ENCODE data around the gene CAMSAP2. TPM values are rescaled to one million over a fixed set of nuclear protein-coding genes. Genes with fewer than 3 reads are reported as not detected.

Gene CAMSAP2
- total RNA-seq, 1 experiment from 2014 or later, result 25.0 TPM

DNA sequence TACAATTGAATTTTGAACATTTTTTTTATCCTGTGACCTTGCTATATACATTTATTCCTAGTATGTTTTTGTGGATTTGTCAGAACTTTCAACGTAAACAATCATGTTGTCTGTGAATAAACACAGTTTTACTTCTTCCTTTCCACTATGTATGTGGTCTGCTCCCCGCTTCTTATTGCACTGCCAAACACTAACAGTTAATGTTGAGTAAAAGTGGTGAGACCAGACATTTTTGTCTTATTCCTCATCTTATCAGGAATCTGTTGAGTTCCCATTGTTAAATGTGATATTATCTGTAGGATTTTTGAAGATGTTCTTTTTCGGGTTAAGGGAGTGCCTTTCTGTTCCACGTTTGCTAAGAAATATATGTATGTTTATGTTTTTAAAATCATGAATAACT lies 45.9 kb downstream of the CAMSAP2 start:
- ChIA-PET POLR2A (no interaction called here), CTCF (no interaction called here), RAD21 (ENCODE audit: low non-redundant PET in 1 of 2, low total read pairs in 2 of 2, uncharacterized antibody in 2 of 2, unreplicated experiment in 2 of 2) (no interaction called here)
- BruUV-seq (replicated peaks), result no TSS peak
- Histone ChIP-seq H4K20me1 (ENCODE audit: insufficient read depth) (no peaks in the 10 kb centered on the region; the same call in 1 of the 2 replicates), H3K4me3 (replicated peaks in 1 of 2; ENCODE audit: low read depth in 1 of 2, low read length in 2 of 2) (no peak overlapping the region), H3K4me1 (ENCODE audit: control insufficient read depth in 1 of 2, insufficient read depth in 2 of 2, low read length in 2 of 2) (peaks cover 5 to 9% of the 10 kb centered on the region in 2 experiments; a peak in 2 of 4 replicates), H3K9me2 (ENCODE audit: insufficient read depth) (no peaks in the 10 kb centered on the region), H3K27me3 (ENCODE audit: insufficient read depth, low read length) (no peaks in the 10 kb centered on the region), H2AFZ (ENCODE audit: low read depth, low read length, poor library complexity, severe bottlenecking) (no peak overlapping the region), H3K79me2 (ENCODE audit: insufficient read depth, low read length) (peaks cover 72% of the 10 kb centered on the region), H3K9me3 (ENCODE audit: control insufficient read depth in 1 of 2, insufficient read depth in 1 of 2, low read depth in 1 of 2, low read length in 2 of 2) (no peaks in the 10 kb centered on the region), H3K9ac (ENCODE audit: low read length) (no peak overlapping the region), H3K27ac (ENCODE audit: low read depth, low read length) (no peak overlapping the region), H3K36me3 (ENCODE audit: control insufficient read depth in 1 of 2, insufficient read depth in 2 of 2, low read length in 2 of 2) (no peaks in the 10 kb centered on the region), H3K4me2 (ENCODE audit: low read length) (no peak overlapping the region)
- ATAC-seq (no peak), DNase-seq (ENCODE audit: low read depth, low spot score) (no peak)
- intact Hi-C loops (cut with micrococcal nuclease), result no loop called here
- TF ChIP-seq RAD21 (IDR thresholded peaks at IDR 0.05; ENCODE audit: low read depth), result no peak
- no peak for TF ChIP-seq POLR2A (IDR thresholded peaks at IDR 0.05; ENCODE audit: borderline replicate concordance, extremely low read depth, insufficient read depth, insufficient read length)

DNA sequence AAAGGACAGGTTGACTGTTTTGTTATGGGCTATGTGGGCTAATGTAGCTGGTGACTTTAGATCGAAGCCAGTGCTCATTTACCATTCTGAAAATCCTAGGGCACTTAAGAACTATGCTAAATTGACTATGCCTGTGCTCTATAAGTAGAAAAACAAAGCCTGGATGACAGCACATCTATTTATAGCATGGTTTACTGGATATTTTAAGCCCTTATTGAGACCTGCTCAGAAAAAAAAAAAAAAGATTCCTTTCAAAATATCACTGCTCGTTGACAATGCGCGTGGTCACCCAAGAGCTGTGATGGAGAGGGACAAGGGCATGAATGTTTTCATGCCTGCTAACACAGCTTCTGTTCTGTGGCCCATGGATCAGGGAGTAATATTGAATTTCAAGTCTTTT lies 48.1 kb downstream of the CAMSAP2 start:
- H3K9ac ChIP-seq (ENCODE audit: low read length), result no peak overlapping the region
- no peak overlapping the region for H3K4me2 ChIP-seq (ENCODE audit: low read length)
- peaks cover 74% of the 10 kb centered on the region for H3K79me2 ChIP-seq (ENCODE audit: insufficient read depth, low read length)
- no peaks in the 10 kb centered on the region for H3K36me3 ChIP-seq (ENCODE audit: control insufficient read depth in 1 of 2, insufficient read depth in 2 of 2, low read length in 2 of 2)
- no peak overlapping the region for H3K27ac ChIP-seq (ENCODE audit: low read depth, low read length)
- DNase-seq (ENCODE audit: low read depth, low spot score), result no peak
- H4K20me1 ChIP-seq (ENCODE audit: insufficient read depth), result no peaks in the 10 kb centered on the region; the same call in 1 of the 2 replicates
- H3K4me1 ChIP-seq (ENCODE audit: control insufficient read depth in 1 of 2, insufficient read depth in 2 of 2, low read length in 2 of 2), result no peaks in the 10 kb centered on the region
- CTCF ChIA-PET, result no interaction called here
- no peaks in the 10 kb centered on the region for H3K9me2 ChIP-seq (ENCODE audit: insufficient read depth)
- no peak overlapping the region for H2AFZ ChIP-seq (ENCODE audit: low read depth, low read length, poor library complexity, severe bottlenecking)
- RAD21 ChIA-PET (ENCODE audit: low non-redundant PET in 1 of 2, low total read pairs in 2 of 2, uncharacterized antibody in 2 of 2, unreplicated experiment in 2 of 2), result no interaction called here
- no peak overlapping the region for H3K4me3 ChIP-seq (replicated peaks in 1 of 2; ENCODE audit: low read depth in 1 of 2, low read length in 2 of 2)
- H3K27me3 ChIP-seq (ENCODE audit: insufficient read depth, low read length), result no peaks in the 10 kb centered on the region
- intact Hi-C loops (cut with micrococcal nuclease), result no loop called here
- BruUV-seq (replicated peaks), result no TSS peak
- POLR2A ChIA-PET, result no interaction called here
- no peak for ATAC-seq
- H3K9me3 ChIP-seq (ENCODE audit: control insufficient read depth in 1 of 2, insufficient read depth in 1 of 2, low read depth in 1 of 2, low read length in 2 of 2), result no peaks in the 10 kb centered on the region
- no peak for TF ChIP-seq SP1 (IDR thresholded peaks at IDR 0.05; ENCODE audit: low read depth)
- TF ChIP-seq ZFX (IDR thresholded peaks at IDR 0.05), result no peak
- TF ChIP-seq EZH2phosphoT487 (IDR thresholded peaks at IDR 0.05; ENCODE audit: borderline replicate concordance), result no peak
- no peak for TF ChIP-seq MAX (IDR thresholded peaks at IDR 0.05)
- no peak for TF ChIP-seq ZNF274 (IDR thresholded peaks at IDR 0.05; ENCODE audit: low read depth, low read length)
- no peak for TF ChIP-seq SIN3A (IDR thresholded peaks at IDR 0.05; ENCODE audit: low read depth)
- TF ChIP-seq, protein P1, sequence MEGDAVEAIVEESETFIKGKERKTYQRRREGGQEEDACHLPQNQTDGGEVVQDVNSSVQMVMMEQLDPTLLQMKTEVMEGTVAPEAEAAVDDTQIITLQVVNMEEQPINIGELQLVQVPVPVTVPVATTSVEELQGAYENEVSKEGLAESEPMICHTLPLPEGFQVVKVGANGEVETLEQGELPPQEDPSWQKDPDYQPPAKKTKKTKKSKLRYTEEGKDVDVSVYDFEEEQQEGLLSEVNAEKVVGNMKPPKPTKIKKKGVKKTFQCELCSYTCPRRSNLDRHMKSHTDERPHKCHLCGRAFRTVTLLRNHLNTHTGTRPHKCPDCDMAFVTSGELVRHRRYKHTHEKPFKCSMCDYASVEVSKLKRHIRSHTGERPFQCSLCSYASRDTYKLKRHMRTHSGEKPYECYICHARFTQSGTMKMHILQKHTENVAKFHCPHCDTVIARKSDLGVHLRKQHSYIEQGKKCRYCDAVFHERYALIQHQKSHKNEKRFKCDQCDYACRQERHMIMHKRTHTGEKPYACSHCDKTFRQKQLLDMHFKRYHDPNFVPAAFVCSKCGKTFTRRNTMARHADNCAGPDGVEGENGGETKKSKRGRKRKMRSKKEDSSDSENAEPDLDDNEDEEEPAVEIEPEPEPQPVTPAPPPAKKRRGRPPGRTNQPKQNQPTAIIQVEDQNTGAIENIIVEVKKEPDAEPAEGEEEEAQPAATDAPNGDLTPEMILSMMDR (IDR thresholded peaks at IDR 0.05 in 2 of 3, conservative IDR thresholded peaks at IDR 0.05 in 1 of 3; ENCODE audit: borderline replicate concordance in 1 of 3, insufficient read depth in 1 of 3, low read depth in 2 of 3, low read length in 2 of 3), result no peak
- TF ChIP-seq CBX3 (IDR thresholded peaks at IDR 0.05; ENCODE audit: low read depth), result no peak
- no peak for TF ChIP-seq REST (IDR thresholded peaks at IDR 0.05; ENCODE audit: low read depth)
- no peak for TF ChIP-seq FOSL1 (IDR thresholded peaks at IDR 0.05; ENCODE audit: low read depth)
- no peak for TF ChIP-seq RAD21 (IDR thresholded peaks at IDR 0.05; ENCODE audit: low read depth)
- no peak for TF ChIP-seq EGR1 (IDR thresholded peaks at IDR 0.05; ENCODE audit: low read depth)
- no peak for TF ChIP-seq EZH2 (IDR thresholded peaks at IDR 0.05)
